Measurements from ENCODE around the gene CEP20.

- TF ChIP-seq CTCF (IDR thresholded peaks at IDR 0.05) (no peak), POLR2A (IDR thresholded peaks at IDR 0.05) (no peak)
Observed at GRCh38 chr16:15865742-15866141, 22.7 kb downstream of the CEP20 start.

All from lower leg skin (tissue), 3 donors.